ENCODE data around the gene FGD2. TPM values are rescaled to one million over a fixed set of nuclear protein-coding genes. Genes with fewer than 3 reads are reported as not detected.

The FGD2 gene
- total and polyA plus RNA-seq, 11 donors = 1.4 to 45.8 (median 4.9) TPM

DNA sequence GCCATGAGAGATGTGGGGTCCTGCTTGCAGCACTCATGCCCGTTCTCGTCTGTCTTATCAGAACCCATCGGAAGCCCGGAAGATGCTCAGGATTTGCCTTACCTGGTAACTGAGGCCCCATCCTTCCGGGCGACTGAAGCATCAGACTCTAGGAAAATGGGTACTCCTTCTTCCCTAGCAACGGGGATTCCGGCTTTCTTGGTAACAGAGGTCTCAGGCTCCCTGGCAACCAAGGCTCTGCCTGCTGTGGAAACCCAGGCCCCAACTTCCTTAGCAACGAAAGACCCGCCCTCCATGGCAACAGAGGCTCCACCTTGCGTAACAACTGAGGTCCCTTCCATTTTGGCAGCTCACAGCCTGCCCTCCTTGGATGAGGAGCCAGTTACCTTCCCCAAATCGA lies 42.6 kb upstream of the FGD2 start:
- 73 to 88% (median 82%) methylated on average over 9 to 12 of the region's 12 CpGs for WGBS, 4 donors
- H3K36me3 ChIP-seq = peaks cover 0 to 19% (median 14%) of the 10 kb centered on the region in 9 donors
- peak in 2 of 4 donors; percentile 6 to 8 for ATAC-seq
- no peaks in the 10 kb centered on the region for H3K27me3 ChIP-seq
- no peaks in the 10 kb centered on the region for H3K9me3 ChIP-seq
- TF ChIP-seq, protein P1, sequence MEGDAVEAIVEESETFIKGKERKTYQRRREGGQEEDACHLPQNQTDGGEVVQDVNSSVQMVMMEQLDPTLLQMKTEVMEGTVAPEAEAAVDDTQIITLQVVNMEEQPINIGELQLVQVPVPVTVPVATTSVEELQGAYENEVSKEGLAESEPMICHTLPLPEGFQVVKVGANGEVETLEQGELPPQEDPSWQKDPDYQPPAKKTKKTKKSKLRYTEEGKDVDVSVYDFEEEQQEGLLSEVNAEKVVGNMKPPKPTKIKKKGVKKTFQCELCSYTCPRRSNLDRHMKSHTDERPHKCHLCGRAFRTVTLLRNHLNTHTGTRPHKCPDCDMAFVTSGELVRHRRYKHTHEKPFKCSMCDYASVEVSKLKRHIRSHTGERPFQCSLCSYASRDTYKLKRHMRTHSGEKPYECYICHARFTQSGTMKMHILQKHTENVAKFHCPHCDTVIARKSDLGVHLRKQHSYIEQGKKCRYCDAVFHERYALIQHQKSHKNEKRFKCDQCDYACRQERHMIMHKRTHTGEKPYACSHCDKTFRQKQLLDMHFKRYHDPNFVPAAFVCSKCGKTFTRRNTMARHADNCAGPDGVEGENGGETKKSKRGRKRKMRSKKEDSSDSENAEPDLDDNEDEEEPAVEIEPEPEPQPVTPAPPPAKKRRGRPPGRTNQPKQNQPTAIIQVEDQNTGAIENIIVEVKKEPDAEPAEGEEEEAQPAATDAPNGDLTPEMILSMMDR (IDR thresholded peaks at IDR 0.05) = no peak
- TF ChIP-seq POLR2A (IDR thresholded peaks at IDR 0.05) = no peak
- H3K4me1 ChIP-seq = peaks cover 0 to 54% (median 23%) of the 10 kb centered on the region in 12 donors
- intact Hi-C loops (cut with DNase I) = no loop called here
- peak; percentile 64 to 87 (median 69) for DNase-seq
- H3K27ac ChIP-seq = peak overlapping the region in 1 of 12 donors; percentile 29
- no peak overlapping the region for H3K4me3 ChIP-seq

DNA sequence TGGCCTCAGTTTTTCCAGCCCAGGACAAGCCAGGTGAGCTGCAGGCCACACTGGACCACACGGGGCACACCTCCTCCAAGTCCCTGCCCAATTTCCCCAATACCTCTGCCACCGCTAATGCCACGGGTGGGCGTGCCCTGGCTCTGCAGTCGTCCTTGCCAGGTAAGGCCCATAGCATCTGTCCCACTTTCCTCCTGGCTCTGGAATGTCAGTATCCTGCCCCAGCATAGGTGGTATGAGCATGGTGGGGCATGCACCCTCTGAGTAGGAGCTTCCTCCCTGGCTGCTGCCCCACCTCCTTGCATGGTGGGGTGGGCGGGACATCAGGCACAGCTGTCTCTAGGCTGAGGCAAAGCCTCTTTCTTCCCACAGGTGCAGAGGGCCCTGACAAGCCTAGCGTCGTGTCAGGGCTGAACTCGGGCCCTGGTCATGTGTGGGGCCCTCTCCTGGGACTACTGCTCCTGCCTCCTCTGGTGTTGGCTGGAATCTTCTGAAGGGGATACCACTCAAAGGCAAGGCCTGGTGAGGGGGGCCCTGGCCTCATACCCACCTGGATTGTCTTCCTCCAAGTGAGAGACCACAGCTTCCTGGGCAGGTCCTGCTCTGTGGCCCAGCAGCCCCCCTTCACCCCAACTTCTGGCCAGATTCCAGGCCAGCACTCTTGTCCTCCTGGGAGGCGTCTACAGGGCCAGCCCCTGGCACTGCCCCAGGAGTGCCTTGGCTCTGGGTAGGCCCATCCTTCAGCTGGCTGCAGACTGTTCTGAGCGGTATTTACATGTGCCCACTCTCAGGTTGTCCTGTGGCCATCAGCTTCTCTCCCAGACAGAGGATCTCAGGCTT lies 41.8 kb upstream of the FGD2 start:
- intact Hi-C loops (cut with DNase I) = no loop called here
- Histone ChIP-seq H3K36me3 (peaks cover 0 to 27% (median 22%) of the 10 kb centered on the region in 9 donors), H3K4me3 (no peak overlapping the region), H3K27me3 (no peaks in the 10 kb centered on the region), H3K4me1 (peaks cover 0 to 61% (median 27%) of the 10 kb centered on the region in 12 donors), H3K9me3 (no peaks in the 10 kb centered on the region), H3K27ac (peak overlapping the region in 4 of 12 donors; percentile 3 to 39 (median 34))
- ATAC-seq = peak; percentile 6 to 49 (median 28)
- peak in 4 of 5 donors; percentile 43 to 78 (median 70) for DNase-seq
- no peak for TF ChIP-seq POLR2A (IDR thresholded peaks at IDR 0.05)
- TF ChIP-seq, protein P1 (IDR thresholded peaks at IDR 0.05) = no peak
- 54 to 69% (median 66%) methylated on average over 7 to 11 of the region's 11 CpGs for WGBS, 4 donors

DNA sequence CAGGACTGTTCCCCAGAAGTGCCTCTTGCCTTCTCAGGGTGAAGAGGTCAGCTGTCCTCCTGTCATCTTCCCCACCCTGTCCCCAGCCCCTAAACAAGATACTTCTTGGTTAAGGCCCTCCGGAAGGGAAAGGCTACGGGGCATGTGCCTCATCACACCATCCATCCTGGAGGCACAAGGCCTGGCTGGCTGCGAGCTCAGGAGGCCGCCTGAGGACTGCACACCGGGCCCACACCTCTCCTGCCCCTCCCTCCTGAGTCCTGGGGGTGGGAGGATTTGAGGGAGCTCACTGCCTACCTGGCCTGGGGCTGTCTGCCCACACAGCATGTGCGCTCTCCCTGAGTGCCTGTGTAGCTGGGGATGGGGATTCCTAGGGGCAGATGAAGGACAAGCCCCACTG lies 41.1 kb upstream of the FGD2 start:
- intact Hi-C loops (cut with DNase I) = no loop called here
- Histone ChIP-seq H3K36me3 (peaks cover 0 to 33% (median 28%) of the 10 kb centered on the region in 9 donors), H3K4me1 (peaks cover 2 to 65% (median 27%) of the 10 kb centered on the region in 12 donors), H3K27me3 (no peaks in the 10 kb centered on the region), H3K9me3 (no peaks in the 10 kb centered on the region), H3K4me3 (no peak overlapping the region), H3K27ac (peak overlapping the region in 4 of 12 donors; percentile 3 to 39 (median 31))
- no peak for DNase-seq
- TF ChIP-seq POLR2A (IDR thresholded peaks at IDR 0.05) = no peak
- TF ChIP-seq, protein P1 (IDR thresholded peaks at IDR 0.05) = no peak
- 66 to 76% (median 74%) methylated on average over 5 to 6 of the region's 6 CpGs for WGBS, 4 donors
- ATAC-seq = peak in 1 of 4 donors; percentile 5

DNA sequence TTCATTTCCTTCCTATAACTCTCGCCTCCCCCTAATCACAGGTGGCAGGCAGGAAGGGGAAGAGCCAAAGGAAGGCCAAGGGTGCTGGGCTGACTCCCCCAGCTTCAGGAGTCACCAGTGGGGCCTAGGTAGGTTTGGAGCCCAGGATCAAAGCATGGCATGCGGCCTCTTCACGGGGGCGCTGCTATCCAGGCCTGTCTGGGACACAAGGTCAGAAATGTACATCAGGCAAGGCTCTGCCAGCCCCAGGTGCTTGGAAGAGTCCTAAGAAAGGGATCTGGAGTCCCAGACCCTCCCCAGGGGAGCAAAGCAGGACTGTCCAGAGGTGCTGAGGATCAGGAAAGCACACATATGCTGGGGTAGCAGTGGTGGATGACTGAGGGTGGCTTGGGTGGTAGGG lies 40.5 kb upstream of the FGD2 start:
- ATAC-seq (no peak), DNase-seq (no peak)
- H3K9me3 ChIP-seq = no peaks in the 10 kb centered on the region
- peaks cover 0 to 39% (median 34%) of the 10 kb centered on the region in 9 donors for H3K36me3 ChIP-seq
- no peak overlapping the region for H3K4me3 ChIP-seq
- intact Hi-C loops (cut with DNase I) = loop anchor here in 1 of 10 donors (5.0 kb wide), 1 partner anchor 38 kb away; no protein-coding TSS in a partner anchor
- peaks cover 7 to 68% (median 24%) of the 10 kb centered on the region in 12 donors for H3K4me1 ChIP-seq
- WGBS, 4 donors = 67 to 74% (median 71%) methylated on average over 4 of the region's 4 CpGs
- H3K27me3 ChIP-seq = no peaks in the 10 kb centered on the region
- H3K27ac ChIP-seq = peak overlapping the region in 4 of 12 donors; percentile 24 to 39 (median 34)
- TF ChIP-seq, protein P1 (IDR thresholded peaks at IDR 0.05) = no peak
- no peak for TF ChIP-seq POLR2A (IDR thresholded peaks at IDR 0.05)
